ENCODE data around the gene NR2F6. TPM values are rescaled to one million over a fixed set of nuclear protein-coding genes. Genes with fewer than 3 reads are reported as not detected.
A peak's percentile ranks its signal among the peaks of the same experiment; 100 is the strongest.

NR2F6 gene
- total and polyA plus RNA-seq, 2 of the 4 experiments (the other 2 are of a cell fraction): 8.4 to 20.5 TPM

GRCh38 chr19:17242431-17243208 lies 3.1 kb downstream of the NR2F6 start:
- Histone ChIP-seq H2BK120ac (ENCODE audit: low read depth, low read length) (no peak overlapping the region), H2BK20ac (ENCODE audit: low read depth, low read length) (no peak overlapping the region), H4K8ac (ENCODE audit: low read depth in 2 of 2, low read length in 2 of 2) (peak overlapping the region in 1 of 2 experiments; percentile 48; a peak in 1 of 4 replicates), H3K23ac (ENCODE audit: low read depth, low read length) (peak overlapping the region; percentile 91; the same call in 1 of the 2 replicates), H3K9me1 (ENCODE audit: insufficient read depth, low read length) (0 out of 2 replicates have a peak, but pooled peaks cover 3% of the 10 kb centered on the region), H2BK5ac (ENCODE audit: low read depth, low read length, poor library complexity, severe bottlenecking) (no peak overlapping the region), H2AK5ac (ENCODE audit: low read depth, low read length) (peak overlapping the region; percentile 80; the same call in 1 of the 2 replicates), H3K79me1 (ENCODE audit: low read depth in 1 of 2, low read length in 2 of 2) (peaks cover 29 to 55% of the 10 kb centered on the region in 2 experiments), H3K36me3 (ENCODE audit: control insufficient read depth, insufficient read depth, low read length) (peaks cover 15% of the 10 kb centered on the region; the same call in 1 of the 2 replicates), H3K4me1 (ENCODE audit: control insufficient read depth, insufficient read depth, low read length) (peaks cover 10% of the 10 kb centered on the region), H3K27ac (ENCODE audit: insufficient read depth, low read length) (no peak overlapping the region), H2AK9ac (replicated peaks; ENCODE audit: low read depth, low read length, poor library complexity) (peak overlapping the region; percentile 42), H4K91ac (ENCODE audit: insufficient read depth, low read depth, low read length) (no peak overlapping the region), H3K9ac (ENCODE audit: low read depth, low read length) (no peak overlapping the region), H3K4me2 (ENCODE audit: low read depth, low read length) (peak overlapping the region; percentile 17; the same call in 1 of the 2 replicates), H3K18ac (ENCODE audit: low read depth, low read length) (no peak overlapping the region), H4K5ac (ENCODE audit: low read depth, low read length) (no peak overlapping the region), H2AFZ (replicated peaks; ENCODE audit: low read length, poor library complexity) (no peak overlapping the region), H3K4ac (ENCODE audit: low read depth, low read length) (peak overlapping the region; percentile 60), H3K27me3 (ENCODE audit: control insufficient read depth, insufficient read depth, low read length) (no peaks in the 10 kb centered on the region), H3K14ac (replicated peaks; ENCODE audit: low read depth, low read length) (no peak overlapping the region), H2BK15ac (ENCODE audit: low read depth, low read length) (no peak overlapping the region), H3K56ac (ENCODE audit: extremely low read depth, insufficient read depth, low read length) (no peak overlapping the region), H4K20me1 (ENCODE audit: insufficient read depth, low read length) (peaks cover 28% of the 10 kb centered on the region), H3K9me3 (ENCODE audit: control insufficient read depth, insufficient read depth, low read length) (no peaks in the 10 kb centered on the region), H3K4me3 (ENCODE audit: insufficient read depth, low read depth, low read length) (no peak overlapping the region)
- BruUV-seq (replicated peaks): no TSS peak
- POLR2A ChIA-PET (ENCODE audit: unreplicated experiment): no interaction called here
- no peak for DNase-seq
- intact Hi-C loops (cut with micrococcal nuclease): no loop called here
- CTCF ChIA-PET: no interaction called here
- whole genome bisulfite sequencing, 2 experiments (ENCODE audit: extremely low coverage in 2 of 2, insufficient read length in 1 of 2): no CpG with 5 or more reads among the region's 8 CpGs
- dilution Hi-C loops (cut with HindIII; ENCODE audit: low sequenced_read_pairs, unreplicated experiment): no loop called here
- in situ Hi-C loops (cut with MboI; ENCODE audit: low sequenced_read_pairs): no loop called here
- no peak for TF ChIP-seq RFX5 (IDR thresholded peaks at IDR 0.05; ENCODE audit: low read depth, low read length)
- TF ChIP-seq, protein P1, sequence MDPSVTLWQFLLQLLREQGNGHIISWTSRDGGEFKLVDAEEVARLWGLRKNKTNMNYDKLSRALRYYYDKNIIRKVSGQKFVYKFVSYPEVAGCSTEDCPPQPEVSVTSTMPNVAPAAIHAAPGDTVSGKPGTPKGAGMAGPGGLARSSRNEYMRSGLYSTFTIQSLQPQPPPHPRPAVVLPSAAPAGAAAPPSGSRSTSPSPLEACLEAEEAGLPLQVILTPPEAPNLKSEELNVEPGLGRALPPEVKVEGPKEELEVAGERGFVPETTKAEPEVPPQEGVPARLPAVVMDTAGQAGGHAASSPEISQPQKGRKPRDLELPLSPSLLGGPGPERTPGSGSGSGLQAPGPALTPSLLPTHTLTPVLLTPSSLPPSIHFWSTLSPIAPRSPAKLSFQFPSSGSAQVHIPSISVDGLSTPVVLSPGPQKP (IDR thresholded peaks at IDR 0.05; ENCODE audit: borderline replicate concordance, low read depth, low read length): no peak
- TF ChIP-seq CEBPB (IDR thresholded peaks at IDR 0.05; ENCODE audit: low read depth, low read length): no peak
- TF ChIP-seq FOS (IDR thresholded peaks at IDR 0.05; ENCODE audit: low read depth, low read length): no peak
- no peak for TF ChIP-seq MXI1 (IDR thresholded peaks at IDR 0.05; ENCODE audit: borderline replicate concordance, low read depth, low read length)
- TF ChIP-seq NFE2L2 (IDR thresholded peaks at IDR 0.05; ENCODE audit: low read depth, low read length): no peak
- no peak for TF ChIP-seq USF2 (IDR thresholded peaks at IDR 0.05; ENCODE audit: low read depth, low read length)
- no peak for TF ChIP-seq BHLHE40 (IDR thresholded peaks at IDR 0.05; ENCODE audit: low read depth, low read length)
- TF ChIP-seq MAFK (IDR thresholded peaks at IDR 0.05; ENCODE audit: low read depth, low read length): no peak
- no peak for ATAC-seq (ENCODE audit: low read depth)

Data from IMR-90 (cell line).